ENCODE results near the gene VMP1. TPM values are rescaled to one million over a fixed set of nuclear protein-coding genes. Genes with fewer than 3 reads are reported as not detected.

The VMP1 gene
- total RNA-seq, 1 experiment from 2014 or later: 281 TPM

- Histone ChIP-seq H3K27me3 (ENCODE audit: control insufficient read depth, insufficient read depth, low read length) (no peaks in the 10 kb centered on the region), H3K4me3 (ENCODE audit: low read depth in 2 of 2, low read length in 2 of 2) (no peak overlapping the region), H3K27ac (ENCODE audit: low read length) (peak overlapping the region; percentile 49), H3K9me3 (ENCODE audit: control insufficient read depth, insufficient read depth, low read depth, low read length) (peaks cover 15% of the 10 kb centered on the region; the same call in 1 of the 2 replicates), H3K4me1 (ENCODE audit: control insufficient read depth, insufficient read depth, low read length) (peaks cover 5% of the 10 kb centered on the region; the same call in 1 of the 2 replicates), H3K36me3 (ENCODE audit: control insufficient read depth, insufficient read depth, low read length) (peaks cover 20% of the 10 kb centered on the region; the same call in 1 of the 2 replicates)
- in situ Hi-C loops (cut with HindIII; ENCODE audit: low pct_unique_long_range_greater_than_20kb, low sequenced_read_pairs): no loop called here
- BruUV-seq (replicated peaks): no TSS peak
- ChIA-PET POLR2A (no interaction called here), CTCF (interaction anchor here (0.5 kb wide), 1 partner anchor 69 kb away, joined by 4 read pairs; no protein-coding TSS in a partner anchor)
- TF ChIP-seq REST (IDR thresholded peaks at IDR 0.05; ENCODE audit: insufficient read depth in 1 of 2, low read depth in 2 of 2, low read length in 1 of 2): no peak
- TF ChIP-seq SIN3A (IDR thresholded peaks at IDR 0.05; ENCODE audit: borderline replicate concordance, insufficient read depth, low read depth, low read length): no peak
- no peak for TF ChIP-seq TCF7L2 (IDR thresholded peaks at IDR 0.05; ENCODE audit: low read depth, low read length)
- TF ChIP-seq POLR2AphosphoS5 (IDR thresholded peaks at IDR 0.05; ENCODE audit: low read depth, low read length): no peak
- no peak for TF ChIP-seq CTCF (IDR thresholded peaks at IDR 0.05)
- intact Hi-C loops (cut with micrococcal nuclease; ENCODE audit: unreplicated experiment): no loop called here
- ATAC-seq (no peak), DNase-seq (ENCODE audit: low read depth, low spot score) (no peak)
Observed at GRCh38 chr17:59745040-59745439, 37.6 kb downstream of the VMP1 start.

GRCh38 chr17:59746849-59747445 lies 39.5 kb downstream of the VMP1 start:
- H3K27me3 ChIP-seq (ENCODE audit: control insufficient read depth, insufficient read depth, low read length): no peaks in the 10 kb centered on the region
- POLR2A ChIA-PET: interaction anchor here (0.7 kb wide), 3 partner anchors 104 to 153 kb away, joined by 3 to 4 read pairs (median 4); no protein-coding TSS in a partner anchor
- peak overlapping the region; percentile 49 for H3K27ac ChIP-seq (ENCODE audit: low read length)
- peaks cover 11% of the 10 kb centered on the region for H3K4me1 ChIP-seq (ENCODE audit: control insufficient read depth, insufficient read depth, low read length)
- H3K36me3 ChIP-seq (ENCODE audit: control insufficient read depth, insufficient read depth, low read length): peaks cover 12% of the 10 kb centered on the region; the same call in 1 of the 2 replicates
- in situ Hi-C loops (cut with HindIII; ENCODE audit: low pct_unique_long_range_greater_than_20kb, low sequenced_read_pairs): no loop called here
- intact Hi-C loops (cut with micrococcal nuclease; ENCODE audit: unreplicated experiment): no loop called here
- CTCF ChIA-PET: interaction anchor here (0.5 kb wide), 1 partner anchor 99 kb away, joined by 7 read pairs; no protein-coding TSS in a partner anchor
- DNase-seq (ENCODE audit: low read depth, low spot score) (no peak), ATAC-seq (peak; percentile 71)
- no TSS peak for BruUV-seq (replicated peaks)
- TF ChIP-seq TCF7L2 (IDR thresholded peaks at IDR 0.05; ENCODE audit: low read depth, low read length): no peak
- TF ChIP-seq CTCF (IDR thresholded peaks at IDR 0.05): peak; percentile 71; the same call in 1 of the 2 replicates
- H3K9me3 ChIP-seq (ENCODE audit: control insufficient read depth, insufficient read depth, low read depth, low read length): peaks cover 13% of the 10 kb centered on the region; the same call in 1 of the 2 replicates
- no peak overlapping the region for H3K4me3 ChIP-seq (ENCODE audit: low read depth in 2 of 2, low read length in 2 of 2)
